Measurements from ENCODE around the gene RAC3.

DNA sequence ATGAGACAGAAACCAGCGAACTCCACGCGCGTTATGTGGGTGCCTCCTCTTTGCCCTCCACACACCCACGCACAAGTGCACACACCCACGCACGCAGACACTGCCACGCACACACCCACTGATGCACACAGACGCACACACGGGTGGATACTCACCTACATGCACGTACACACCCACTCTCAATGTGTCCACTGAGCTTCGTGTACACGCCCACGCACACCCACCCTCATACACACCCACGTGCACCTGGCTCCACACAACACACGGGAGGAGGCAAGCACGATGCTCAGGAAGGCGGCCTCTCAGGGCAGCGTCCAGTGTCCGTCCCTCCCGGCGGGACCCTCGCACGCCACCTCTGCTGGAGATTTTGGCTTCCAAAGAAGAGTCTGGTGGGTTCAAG is 15.9 kb downstream of the RAC3 start:
- TF ChIP-seq EZH2 (IDR thresholded peaks at IDR 0.05; ENCODE audit: insufficient read depth, poor library complexity, severe bottlenecking), result no peak
- no peak for TF ChIP-seq EZH2phosphoT487 (IDR thresholded peaks at IDR 0.05; ENCODE audit: insufficient read depth, low read depth)

All from GM23248 (cell line).